ENCODE data around the gene LMNA. TPM values are rescaled to one million over a fixed set of nuclear protein-coding genes. Genes with fewer than 3 reads are reported as not detected.
"Not testable (repeated sequence)": the region's sequence is repeated elsewhere in the genome, so short reads cannot be mapped to it uniquely, and the experiment has no call there.

Gene LMNA
- total RNA-seq, 1 donor from 2014 or later = 120 TPM

- DNase-seq (ENCODE audit: low spot score) (no peak), ATAC-seq (peak; percentile 58)
These were observed 45.7 kb downstream of the LMNA start for GRCh38 chr1:156160000-156160742.

- peak; percentile 60 for DNase-seq (ENCODE audit: low spot score)
- ATAC-seq = peak; percentile 75
These were observed 46.2 kb downstream of the LMNA start for GRCh38 chr1:156160743-156161171.

- no peak for ATAC-seq
- DNase-seq (ENCODE audit: low spot score) = no peak
These were observed 48.0 kb downstream of the LMNA start for GRCh38 chr1:156162430-156163037.

GRCh38 chr1:156163712-156164111 lies 49.2 kb downstream of the LMNA start:
- DNase-seq (ENCODE audit: low spot score) (no peak), ATAC-seq (no peak)

GRCh38 chr1:156164125-156164831 lies 49.8 kb downstream of the LMNA start:
- ATAC-seq (no peak), DNase-seq (ENCODE audit: low spot score) (no peak)

GRCh38 chr1:156165083-156165482 lies 50.6 kb downstream of the LMNA start:
- DNase-seq (ENCODE audit: low spot score) = no peak

GRCh38 chr1:156167536-156167935 lies 53.0 kb downstream of the LMNA start:
- DNase-seq (ENCODE audit: low spot score) = no peak
- ATAC-seq = no peak

More at GRCh38 chr1:156165083-156165482, 50.6 kb downstream of the LMNA start:
- ATAC-seq = no peak

- DNase-seq (ENCODE audit: low spot score) (no peak), ATAC-seq (no peak)
These were observed 58.4 kb downstream of the LMNA start for GRCh38 chr1:156172696-156173470.

- ATAC-seq = no peak
- no peak for DNase-seq (ENCODE audit: low spot score)
These were observed 62.2 kb downstream of the LMNA start for GRCh38 chr1:156176610-156177210.

- no peak for DNase-seq (ENCODE audit: low spot score)
- ATAC-seq = no peak
These were observed 63.6 kb downstream of the LMNA start for GRCh38 chr1:156177919-156178654.

- ATAC-seq (no peak), DNase-seq (ENCODE audit: low spot score) (no peak)
These were observed 66.0 kb downstream of the LMNA start for GRCh38 chr1:156180471-156180870.

- not testable (repeated sequence) for DNase-seq (ENCODE audit: low spot score); ATAC-seq
These were observed 66.9 kb downstream of the LMNA start for GRCh38 chr1:156181391-156181924.

- not testable (repeated sequence) for ATAC-seq; DNase-seq (ENCODE audit: low spot score)
These were observed 67.7 kb downstream of the LMNA start for GRCh38 chr1:156182010-156182779.

GRCh38 chr1:156186347-156187177 lies 72.1 kb downstream of the LMNA start:
- DNase-seq (ENCODE audit: low spot score); ATAC-seq: not testable (repeated sequence)

All from left lobe of liver (tissue), 2 donors.